ENCODE measurements around the gene RXFP1.

Gene RXFP1

GRCh38 chr4:158521484-158522088, at the start of gene RXFP1:
TSS of gene RXFP1 (plus strand) at chr4:158521882. CDS start at chr4:158521977, 95 bp downstream.
- no peak for DNase-seq

GRCh38 chr4:158481811-158482210, 39.9 kb upstream of the RXFP1 start:
- no peak for DNase-seq

- no peak for DNase-seq
Measured at GRCh38 chr4:158484173-158484885, 37.4 kb upstream of the RXFP1 start.

- no peak for DNase-seq
Measured at GRCh38 chr4:158490629-158491028, 31.1 kb upstream of the RXFP1 start.

GRCh38 chr4:158492391-158492790, 29.3 kb upstream of the RXFP1 start:
- DNase-seq, result no peak

GRCh38 chr4:158496030-158496741, 25.5 kb upstream of the RXFP1 start:
- no peak for DNase-seq

GRCh38 chr4:158500054-158500453, 21.6 kb upstream of the RXFP1 start:
- no peak for DNase-seq

- DNase-seq, result no peak
Measured at GRCh38 chr4:158513256-158513655, 8.4 kb upstream of the RXFP1 start.

GRCh38 chr4:158519226-158519625, 2.5 kb upstream of the RXFP1 start:
- DNase-seq, result no peak

GRCh38 chr4:158523990-158524535, 2.4 kb downstream of the RXFP1 start:
- DNase-seq, result no peak

GRCh38 chr4:158527516-158527915, 5.8 kb downstream of the RXFP1 start:
- no peak for DNase-seq

- DNase-seq, result no peak
Measured at GRCh38 chr4:158529505-158529904, 7.8 kb downstream of the RXFP1 start.

GRCh38 chr4:158530381-158530780, 8.7 kb downstream of the RXFP1 start:
- DNase-seq, result no peak

- DNase-seq, result no peak
Measured at GRCh38 chr4:158530898-158531297, 9.2 kb downstream of the RXFP1 start.

GRCh38 chr4:158532556-158533231, 11.0 kb downstream of the RXFP1 start:
- no peak for DNase-seq

GRCh38 chr4:158534727-158535126, 13.0 kb downstream of the RXFP1 start:
- no peak for DNase-seq

GRCh38 chr4:158535130-158535614, 13.5 kb downstream of the RXFP1 start:
- no peak for DNase-seq

GRCh38 chr4:158536833-158537232, 15.2 kb downstream of the RXFP1 start:
- DNase-seq, result no peak

- DNase-seq, result no peak
Measured at GRCh38 chr4:158538176-158538575, 16.5 kb downstream of the RXFP1 start.

- DNase-seq, result no peak
Measured at GRCh38 chr4:158538911-158539310, 17.2 kb downstream of the RXFP1 start.

- DNase-seq, result no peak
Measured at GRCh38 chr4:158540125-158540907, 18.6 kb downstream of the RXFP1 start.

GRCh38 chr4:158541506-158541905, 19.8 kb downstream of the RXFP1 start:
- no peak for DNase-seq

Measured in NCI-H2171 treated with DMSO at 0.1 percent for 48 hours (cell line).